Stomach (tissue), 9 donors: ENCODE results near the gene NTM. TPM values are rescaled to one million over a fixed set of nuclear protein-coding genes. Genes with fewer than 3 reads are reported as not detected.

Experiments
- DNase-seq, 2 donors: peaks; one replicate each; pipeline versions ENCODE4 v3.0.0 to v3.0.0-alpha.2; 2013 to 2019
- H3K27ac ChIP-seq, 5 donors: fragments of 200-600 bp in 4 of 5; sonication (generic) in 4 of 5; one replicate each; pipeline ENCODE4 v1.5.1; 2013 to 2019; ENCODE audit warnings: mild to moderate bottlenecking in 1 of 5, moderate library complexity in 1 of 5
- H3K27me3 ChIP-seq, 3 donors: fragments of 200-600 bp; sonication (generic); one replicate each; pipeline ENCODE4 v1.5.1; 2017 to 2019; ENCODE audit warnings: mixed run types in 1 of 3
- H3K36me3 ChIP-seq, 4 donors: fragments of 200-600 bp; sonication (generic); 1 replicate in 3 of 4; 2 replicates in 1 of 4; pipeline ENCODE4 v1.5.1; 2016 to 2019
- H3K4me1 ChIP-seq, 4 donors: fragments of 200-600 bp; sonication (generic); one replicate each; pipeline ENCODE4 v1.5.1; 2016 to 2019
- H3K4me3 ChIP-seq, 4 donors: fragments of 200-600 bp; sonication (generic) in 3 of 4; one replicate each; pipeline ENCODE4 v1.5.1; 2016 to 2019; ENCODE audit warnings: mild to moderate bottlenecking in 1 of 4
- H3K9me3 ChIP-seq, 4 donors: fragments of 200-600 bp; sonication (generic); one replicate each; pipeline ENCODE4 v1.5.1; 2016 to 2019
- EP300 ChIP-seq: sonication (generic); formaldehyde crosslinking; IDR thresholded peaks from one replicate; pipeline ENCODE4 v1.6.1; 2017; ENCODE audit warnings: antibody characterized with exemption
- POLR2A ChIP-seq, 4 donors: fragments of 450-650 bp; IDR thresholded peaks; one replicate each; pipeline ENCODE4 v1.6.1; 2016; ENCODE audit warnings: antibody characterized with exemption in 4 of 4, control low read depth in 2 of 4, mild to moderate bottlenecking in 1 of 4, moderate library complexity in 1 of 4
- POLR2AphosphoS5 ChIP-seq, 3 donors: sonication (generic); formaldehyde crosslinking; IDR thresholded peaks; one replicate each; pipeline ENCODE4 v1.6.1; 2016; ENCODE audit warnings: antibody characterized with exemption in 3 of 3
- WGBS, 5 donors: extraction: QIAGEN DNeasy Blood & Tissue Kit in 3 of 5; methylation state at CpG; one replicate each; pipeline versions ENCODE4 v1.1.5 to v1.1.7; 2013 to 2018; 5-methylcytosine and 5-hydroxymethylcytosine counted together
- intact Hi-C: fragments of 100-400 bp; cut with DNase I; formaldehyde crosslinking; loops from one replicate; pipeline ENCODE4 v1.15.1; 2023; ENCODE audit warnings: low total_unique reads
- polyA plus RNA-seq, 3 donors: library from polyadenylated mRNA; stranded (reverse); fragments of 200-250 nt; gene quantifications; one replicate each; pipeline ENCODE4 v1.2.3, GENCODE V29; 2013
- total RNA-seq, 5 donors: library from RNA; depleted of rRNA; stranded (reverse); fragments of >200 nt; gene quantifications; one replicate each; pipeline versions ENCODE4 v1.1.0 to v1.2.3, GENCODE V29; 2014 to 2016
- TF ChIP-seq, protein P1 (sequence below), 7 experiments: fragments of 450-650 bp in 4 of 7; fragments of 200-600 bp in 3 of 7; sonication (generic) in 3 of 7; IDR thresholded peaks; one replicate each; pipeline ENCODE4 v1.5.1; 2016 to 2019; ENCODE audit warnings: antibody characterized with exemption in 7 of 7, control low read depth in 2 of 7, mild to moderate bottlenecking in 1 of 7
- donor health status: healthy with polysubstance abuse.
- donor health status: Bipolar disorder and iron deficiency.
- donor health status: healthy.

The NTM gene
- total and polyA plus RNA-seq, 8 donors: 0.50 to 8.4 (median 1.3) TPM; not detected in 3

DNA sequence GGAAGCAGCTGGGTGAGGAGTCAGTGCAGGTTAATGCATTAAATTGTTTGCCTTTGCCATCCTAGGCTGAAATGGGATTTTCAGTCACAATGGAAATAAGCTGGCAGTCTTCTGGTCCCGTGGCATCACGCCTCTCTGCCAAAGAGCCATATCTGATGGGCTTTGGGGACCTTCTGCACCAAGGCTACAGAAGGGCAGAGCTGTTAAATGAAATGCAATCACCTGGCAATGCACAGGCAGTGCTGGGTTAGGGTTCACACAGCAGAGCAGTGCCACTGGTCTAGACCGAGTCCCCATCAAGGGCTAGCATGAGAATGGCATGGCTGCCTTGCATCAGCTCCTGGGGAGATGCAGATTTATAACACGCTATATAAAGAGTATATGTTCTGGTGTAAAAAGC lies 749.2 kb downstream of the NTM start:
- whole genome bisulfite sequencing, 5 donors: 68 to 77% (median 73%) methylated on average over 4 of the region's 4 CpGs
- H3K4me3 ChIP-seq: no peak overlapping the region
- H3K36me3 ChIP-seq: no peaks in the 10 kb centered on the region
- H3K27ac ChIP-seq: no peak overlapping the region
- H3K9me3 ChIP-seq: no peaks in the 10 kb centered on the region
- TF ChIP-seq POLR2A (IDR thresholded peaks at IDR 0.05) (no peak), EP300 (no peak), POLR2AphosphoS5 (IDR thresholded peaks at IDR 0.05) (no peak)
- TF ChIP-seq, protein P1, sequence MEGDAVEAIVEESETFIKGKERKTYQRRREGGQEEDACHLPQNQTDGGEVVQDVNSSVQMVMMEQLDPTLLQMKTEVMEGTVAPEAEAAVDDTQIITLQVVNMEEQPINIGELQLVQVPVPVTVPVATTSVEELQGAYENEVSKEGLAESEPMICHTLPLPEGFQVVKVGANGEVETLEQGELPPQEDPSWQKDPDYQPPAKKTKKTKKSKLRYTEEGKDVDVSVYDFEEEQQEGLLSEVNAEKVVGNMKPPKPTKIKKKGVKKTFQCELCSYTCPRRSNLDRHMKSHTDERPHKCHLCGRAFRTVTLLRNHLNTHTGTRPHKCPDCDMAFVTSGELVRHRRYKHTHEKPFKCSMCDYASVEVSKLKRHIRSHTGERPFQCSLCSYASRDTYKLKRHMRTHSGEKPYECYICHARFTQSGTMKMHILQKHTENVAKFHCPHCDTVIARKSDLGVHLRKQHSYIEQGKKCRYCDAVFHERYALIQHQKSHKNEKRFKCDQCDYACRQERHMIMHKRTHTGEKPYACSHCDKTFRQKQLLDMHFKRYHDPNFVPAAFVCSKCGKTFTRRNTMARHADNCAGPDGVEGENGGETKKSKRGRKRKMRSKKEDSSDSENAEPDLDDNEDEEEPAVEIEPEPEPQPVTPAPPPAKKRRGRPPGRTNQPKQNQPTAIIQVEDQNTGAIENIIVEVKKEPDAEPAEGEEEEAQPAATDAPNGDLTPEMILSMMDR (IDR thresholded peaks at IDR 0.05): no peak
- intact Hi-C loops: no loop called here
- DNase-seq: no peak
- H3K4me1 ChIP-seq: no peaks in the 10 kb centered on the region
- peaks cover 0 to 31% (median 5%) of the 10 kb centered on the region in 3 donors for H3K27me3 ChIP-seq

DNA sequence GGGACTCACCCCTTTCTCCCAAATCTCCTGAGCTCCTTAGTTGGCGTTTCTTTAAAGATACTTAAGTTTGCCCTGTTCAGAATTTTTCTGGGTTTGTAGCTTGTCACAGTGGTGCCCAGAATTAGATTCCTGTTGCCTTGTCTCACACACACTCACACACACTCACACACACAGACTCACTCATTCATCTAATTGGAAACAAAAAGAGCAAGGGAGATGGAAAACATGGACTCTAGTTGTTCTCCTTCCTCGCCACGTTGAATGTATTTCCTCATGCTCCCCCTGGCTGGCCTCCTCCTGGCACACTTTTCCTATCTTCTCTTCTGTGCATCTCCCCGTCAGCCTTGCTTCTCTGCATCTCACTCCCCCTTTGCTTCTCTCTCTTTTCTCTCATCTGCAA lies 752.3 kb downstream of the NTM start:
- TF ChIP-seq, protein P1 (IDR thresholded peaks at IDR 0.05): no peak
- no peak for TF ChIP-seq POLR2A (IDR thresholded peaks at IDR 0.05)
- no peak for TF ChIP-seq POLR2AphosphoS5 (IDR thresholded peaks at IDR 0.05)
- no peak for TF ChIP-seq EP300
- intact Hi-C loops: no loop called here
- Histone ChIP-seq H3K27ac (no peak overlapping the region), H3K4me3 (no peak overlapping the region), H3K9me3 (no peaks in the 10 kb centered on the region), H3K4me1 (peaks cover 0 to 22% (median 15%) of the 10 kb centered on the region in 4 donors), H3K27me3 (peaks cover 0 to 32% (median 6%) of the 10 kb centered on the region in 3 donors), H3K36me3 (no peaks in the 10 kb centered on the region)
- 54 to 73% (median 65%) methylated on average over 4 of the region's 4 CpGs for WGBS, 5 donors
- DNase-seq: no peak

DNA sequence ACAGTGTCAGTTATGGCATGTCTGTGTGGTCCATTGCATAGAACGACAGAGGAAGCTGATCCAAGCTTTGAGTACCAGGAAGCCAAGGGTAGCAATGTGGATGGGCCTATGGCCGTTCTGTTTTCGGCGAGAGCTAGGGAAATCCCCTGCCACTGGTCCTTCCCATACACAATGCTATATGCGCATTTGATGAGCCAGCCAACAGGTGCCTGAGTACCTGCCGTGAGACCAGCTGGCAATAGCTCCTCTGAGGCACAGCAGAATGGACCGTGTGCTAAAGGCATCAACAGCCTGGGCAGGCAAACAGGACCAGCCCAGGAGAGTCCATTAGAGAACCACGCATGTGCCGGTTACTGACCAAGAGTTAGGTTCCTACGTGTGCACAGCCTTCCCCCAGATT lies 753.0 kb downstream of the NTM start:
- TF ChIP-seq POLR2AphosphoS5 (IDR thresholded peaks at IDR 0.05): no peak
- TF ChIP-seq, protein P1 (IDR thresholded peaks at IDR 0.05): no peak
- TF ChIP-seq POLR2A (IDR thresholded peaks at IDR 0.05): no peak
- intact Hi-C loops: no loop called here
- Histone ChIP-seq H3K27me3 (peaks cover 0 to 32% (median 6%) of the 10 kb centered on the region in 3 donors), H3K4me1 (peaks cover 0 to 24% (median 15%) of the 10 kb centered on the region in 4 donors), H3K27ac (no peak overlapping the region), H3K9me3 (no peaks in the 10 kb centered on the region), H3K4me3 (no peak overlapping the region), H3K36me3 (no peaks in the 10 kb centered on the region)
- 70 to 76% (median 73%) methylated on average over 7 to 10 of the region's 10 CpGs for WGBS, 5 donors
- no peak for DNase-seq

DNA sequence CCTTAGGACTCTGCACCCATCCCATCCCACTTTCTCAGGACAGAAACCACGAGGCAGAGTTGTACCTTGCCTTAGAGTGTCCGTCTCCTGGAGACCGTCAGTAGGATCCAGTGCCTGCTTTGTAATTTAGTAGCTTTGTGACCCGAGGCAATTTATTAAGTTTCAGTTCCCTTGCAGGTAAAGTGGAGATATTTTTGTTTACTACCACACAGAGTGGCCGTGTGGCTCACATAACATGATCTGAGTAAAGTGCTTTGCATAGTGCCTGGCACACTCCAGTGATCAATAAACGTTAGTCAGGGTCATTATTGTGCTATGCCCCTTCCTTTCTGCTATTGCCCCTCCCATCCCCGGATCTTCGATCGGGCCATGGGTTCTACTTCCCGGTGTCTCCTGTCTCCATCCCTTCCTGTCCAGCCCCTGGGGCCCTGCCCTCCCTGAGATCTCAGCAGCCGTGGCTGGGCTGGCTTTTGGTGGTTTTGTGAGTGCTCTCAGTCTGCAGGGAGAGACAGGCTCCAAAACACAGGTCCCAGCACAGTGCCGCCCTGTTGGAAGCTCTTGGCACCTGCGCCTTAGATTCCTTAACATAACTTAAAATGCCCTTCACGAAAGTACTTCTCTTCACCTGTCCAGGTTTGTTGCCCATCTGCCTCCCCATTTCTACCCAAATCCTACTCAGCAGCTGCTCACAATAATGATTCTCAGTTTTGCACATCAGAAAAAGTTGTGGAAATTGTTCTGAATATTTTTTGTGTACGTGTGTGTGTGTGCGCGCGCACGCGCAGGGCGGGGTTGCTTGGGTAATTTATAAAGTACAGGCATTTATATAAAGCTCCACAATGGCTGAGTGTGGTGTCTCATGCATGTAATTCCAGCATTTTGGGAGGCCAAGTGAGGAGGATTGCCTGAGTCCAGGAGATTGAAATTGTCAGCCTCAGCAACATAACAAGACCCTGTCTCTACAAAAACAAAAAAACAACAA lies 753.7 kb downstream of the NTM start:
- intact Hi-C loops: no loop called here

More for the DNA sequence above, 753.7 kb downstream of the NTM start:
- no peak overlapping the region for H3K4me3 ChIP-seq
- 76 to 87% (median 79%) methylated on average over 21 of the region's 21 CpGs for WGBS, 5 donors
- no peaks in the 10 kb centered on the region for H3K36me3 ChIP-seq
- H3K27me3 ChIP-seq: peaks cover 0 to 32% (median 6%) of the 10 kb centered on the region in 3 donors
- H3K27ac ChIP-seq: no peak overlapping the region
- H3K9me3 ChIP-seq: no peaks in the 10 kb centered on the region
- peaks cover 0 to 24% (median 15%) of the 10 kb centered on the region in 4 donors for H3K4me1 ChIP-seq
- TF ChIP-seq POLR2A (IDR thresholded peaks at IDR 0.05): no peak
- TF ChIP-seq EP300: no peak
- no peak for TF ChIP-seq POLR2AphosphoS5 (IDR thresholded peaks at IDR 0.05)
- TF ChIP-seq, protein P1 (IDR thresholded peaks at IDR 0.05): no peak
- no peak for DNase-seq
